Sigmoid colon (tissue), 4 donors: Measurements from ENCODE around the gene TSEN34.
"Not testable (repeated sequence)": the region's sequence is repeated elsewhere in the genome, so short reads cannot be mapped to it uniquely, and the experiment has no call there.

Source experiments
- EP300 ChIP-seq, 4 donors: sonication (generic); formaldehyde crosslinking; IDR thresholded peaks; one replicate each; pipeline ENCODE4 v1.6.1; 2017; ENCODE audit warnings: antibody characterized with exemption in 4 of 4
- TF ChIP-seq, protein P1 (sequence below), 4 experiments: fragments of 450-650 bp in 3 of 4; fragments of 200-600 bp in 1 of 4; IDR thresholded peaks; one replicate each; pipeline ENCODE4 v1.5.1; 2016 to 2019; ENCODE audit warnings: antibody characterized with exemption in 4 of 4, mild to moderate bottlenecking in 3 of 4, moderate library complexity in 2 of 4

DNA sequence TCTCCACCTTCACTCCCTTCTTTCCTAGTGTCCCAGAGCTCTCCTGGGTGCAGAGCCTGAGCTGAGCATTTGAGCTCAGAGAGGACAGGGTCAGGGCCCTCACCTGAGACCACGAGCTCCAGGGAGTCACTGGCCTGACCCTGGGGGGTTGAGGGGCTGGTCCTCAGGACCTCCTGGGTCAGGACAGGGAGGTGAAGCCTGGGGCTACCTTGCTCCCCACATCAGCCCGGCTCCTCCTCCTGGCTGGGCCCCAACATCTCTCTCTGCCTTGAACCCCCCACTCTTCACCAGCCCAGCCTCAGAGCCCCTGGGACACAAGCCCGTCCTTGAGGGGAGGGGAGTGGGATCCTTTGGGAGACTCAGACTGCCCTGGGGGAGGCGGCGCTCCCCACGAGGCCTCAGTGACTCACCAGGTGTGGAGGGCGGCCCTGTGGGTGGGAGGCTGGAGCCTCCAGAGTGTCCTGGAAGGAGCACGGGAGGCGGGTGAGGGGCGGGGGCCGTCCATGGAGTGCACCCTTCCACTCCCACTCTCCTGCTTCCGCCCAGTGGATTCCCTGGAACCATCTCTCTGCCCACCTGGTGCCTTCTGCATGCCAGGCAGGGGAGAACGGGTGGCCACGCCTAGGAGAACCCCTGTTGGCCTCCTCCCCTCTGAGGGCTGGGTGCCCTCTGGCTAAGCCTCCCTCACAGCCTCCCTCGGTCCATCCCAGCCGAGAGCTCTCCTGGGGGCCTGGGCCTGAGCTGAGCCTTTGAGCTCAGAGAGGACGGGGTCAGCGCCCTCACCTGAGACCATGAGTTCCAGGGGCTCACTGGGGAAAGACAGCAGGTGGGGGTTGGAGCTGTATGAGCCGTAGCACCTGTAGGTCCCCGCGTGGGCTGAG is 48.6 kb downstream of the TSEN34 start:
- TF ChIP-seq, protein P1, sequence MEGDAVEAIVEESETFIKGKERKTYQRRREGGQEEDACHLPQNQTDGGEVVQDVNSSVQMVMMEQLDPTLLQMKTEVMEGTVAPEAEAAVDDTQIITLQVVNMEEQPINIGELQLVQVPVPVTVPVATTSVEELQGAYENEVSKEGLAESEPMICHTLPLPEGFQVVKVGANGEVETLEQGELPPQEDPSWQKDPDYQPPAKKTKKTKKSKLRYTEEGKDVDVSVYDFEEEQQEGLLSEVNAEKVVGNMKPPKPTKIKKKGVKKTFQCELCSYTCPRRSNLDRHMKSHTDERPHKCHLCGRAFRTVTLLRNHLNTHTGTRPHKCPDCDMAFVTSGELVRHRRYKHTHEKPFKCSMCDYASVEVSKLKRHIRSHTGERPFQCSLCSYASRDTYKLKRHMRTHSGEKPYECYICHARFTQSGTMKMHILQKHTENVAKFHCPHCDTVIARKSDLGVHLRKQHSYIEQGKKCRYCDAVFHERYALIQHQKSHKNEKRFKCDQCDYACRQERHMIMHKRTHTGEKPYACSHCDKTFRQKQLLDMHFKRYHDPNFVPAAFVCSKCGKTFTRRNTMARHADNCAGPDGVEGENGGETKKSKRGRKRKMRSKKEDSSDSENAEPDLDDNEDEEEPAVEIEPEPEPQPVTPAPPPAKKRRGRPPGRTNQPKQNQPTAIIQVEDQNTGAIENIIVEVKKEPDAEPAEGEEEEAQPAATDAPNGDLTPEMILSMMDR (IDR thresholded peaks at IDR 0.05) = not testable (repeated sequence)
- TF ChIP-seq EP300 (IDR thresholded peaks at IDR 0.05) = not testable (repeated sequence)
